IPS-18c (cell line): ENCODE results near the gene AATF.
"Not testable (repeated sequence)": the region's sequence is repeated elsewhere in the genome, so short reads cannot be mapped to it uniquely, and the experiment has no call there.

Source experiments
- H3K4me3 ChIP-seq: 2 replicates; pipeline ENCODE4 v1.7.0; 2013; ENCODE audit warnings: low read depth, mild to moderate bottlenecking, low read length, moderate library complexity; ENCODE audit not compliant: insufficient read depth
- H3K9me3 ChIP-seq: one replicate; pipeline ENCODE4 v1.6.1; 2013; ENCODE audit warnings: mild to moderate bottlenecking, low read length, moderate library complexity; ENCODE audit not compliant: control insufficient read depth, insufficient read depth

The AATF gene

DNA sequence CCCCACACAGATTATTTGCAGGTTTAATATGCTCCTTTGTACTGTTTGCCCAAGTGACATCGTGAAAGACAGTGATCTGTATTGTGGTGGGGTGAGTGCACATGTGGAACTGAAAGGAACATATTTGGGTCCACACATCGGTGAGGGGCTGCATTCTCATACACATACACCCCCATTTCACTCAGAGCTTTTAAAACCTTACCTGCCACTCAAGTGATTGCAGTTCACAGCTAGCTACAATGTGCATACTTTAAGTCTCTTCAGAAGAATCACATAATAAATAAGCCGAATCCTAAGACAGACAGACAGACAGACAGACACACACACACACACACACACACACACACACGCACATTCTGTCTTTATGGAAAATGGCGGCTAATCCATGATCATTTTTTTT is 102.6 kb downstream of the AATF start:
- H3K9me3 ChIP-seq, result no peaks in the 10 kb centered on the region

GRCh38 chr17:37051833-37052232 is 103.1 kb downstream of the AATF start:
- Histone ChIP-seq H3K4me3 (no peak overlapping the region), H3K9me3 (no peaks in the 10 kb centered on the region)

More for the DNA sequence above, 102.6 kb downstream of the AATF start:
- H3K4me3 ChIP-seq, result no peak overlapping the region

DNA sequence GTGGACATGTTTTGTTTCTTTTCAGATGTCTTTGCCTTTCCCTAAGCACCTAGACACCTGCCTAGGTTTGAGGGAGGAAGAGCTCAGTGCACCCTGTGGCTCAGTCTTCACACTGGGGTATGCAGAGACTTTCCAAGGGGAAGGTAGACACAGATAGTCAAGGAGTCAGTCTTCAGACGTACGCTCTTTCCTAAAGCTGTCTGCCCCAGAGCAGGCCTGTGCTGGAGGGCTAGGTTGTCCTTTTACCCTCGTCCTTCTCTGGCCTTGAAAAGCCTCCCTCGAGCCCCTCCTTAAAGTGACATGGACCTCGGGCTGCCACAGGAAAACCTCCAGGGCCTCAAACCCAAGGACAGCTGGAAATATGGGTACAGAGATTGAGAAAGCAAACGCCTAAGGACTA is 103.7 kb downstream of the AATF start:
- no peak overlapping the region for H3K4me3 ChIP-seq
- no peaks in the 10 kb centered on the region for H3K9me3 ChIP-seq

DNA sequence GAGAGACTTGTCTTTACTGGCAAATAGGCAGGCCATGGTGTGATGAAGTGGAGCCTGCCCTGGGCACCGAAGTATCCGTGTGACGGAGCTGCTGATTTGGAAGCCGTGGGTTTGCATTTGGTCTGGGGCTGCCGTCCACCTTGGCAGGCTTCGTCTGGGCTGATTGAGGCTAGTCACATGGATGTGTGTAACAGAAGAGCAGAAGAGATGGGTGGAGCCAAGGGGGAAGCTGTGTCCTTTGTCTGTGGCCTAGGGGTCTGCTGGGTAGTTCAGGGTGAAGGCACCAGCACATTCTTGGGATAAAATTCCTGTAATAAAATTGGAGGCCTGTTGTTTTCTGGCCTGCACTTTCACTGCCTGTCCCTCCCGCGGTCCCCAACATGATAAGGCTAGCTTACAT is 106.1 kb downstream of the AATF start:
- Histone ChIP-seq H3K4me3 (no peak overlapping the region), H3K9me3 (no peaks in the 10 kb centered on the region)

GRCh38 chr17:37056622-37057021 is 107.9 kb downstream of the AATF start:
- no peaks in the 10 kb centered on the region for H3K9me3 ChIP-seq
- H3K4me3 ChIP-seq, result no peak overlapping the region

DNA sequence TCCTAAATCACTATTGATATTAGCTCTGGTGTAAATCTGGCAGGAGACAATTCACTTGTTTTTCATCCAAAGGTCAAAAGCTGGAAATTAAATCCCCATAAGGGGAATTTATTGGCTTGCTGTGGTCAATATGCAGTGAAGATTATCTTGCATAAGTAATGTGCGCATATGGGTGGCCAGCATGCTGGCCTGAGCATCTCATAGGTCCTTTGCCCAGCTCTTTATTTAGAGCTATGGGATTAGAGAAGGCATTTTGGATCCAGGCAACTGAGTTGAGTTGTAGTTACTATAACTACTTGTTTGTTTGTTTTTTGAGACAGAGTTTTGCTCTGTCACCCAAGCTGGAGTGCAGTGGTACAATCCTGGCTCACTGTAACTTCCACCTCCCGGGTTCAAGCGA is 110.7 kb downstream of the AATF start:
- no peak overlapping the region for H3K4me3 ChIP-seq
- no peaks in the 10 kb centered on the region for H3K9me3 ChIP-seq

GRCh38 chr17:37060094-37060493 is 111.3 kb downstream of the AATF start:
- no peak overlapping the region for H3K4me3 ChIP-seq
- H3K9me3 ChIP-seq, result no peaks in the 10 kb centered on the region

DNA sequence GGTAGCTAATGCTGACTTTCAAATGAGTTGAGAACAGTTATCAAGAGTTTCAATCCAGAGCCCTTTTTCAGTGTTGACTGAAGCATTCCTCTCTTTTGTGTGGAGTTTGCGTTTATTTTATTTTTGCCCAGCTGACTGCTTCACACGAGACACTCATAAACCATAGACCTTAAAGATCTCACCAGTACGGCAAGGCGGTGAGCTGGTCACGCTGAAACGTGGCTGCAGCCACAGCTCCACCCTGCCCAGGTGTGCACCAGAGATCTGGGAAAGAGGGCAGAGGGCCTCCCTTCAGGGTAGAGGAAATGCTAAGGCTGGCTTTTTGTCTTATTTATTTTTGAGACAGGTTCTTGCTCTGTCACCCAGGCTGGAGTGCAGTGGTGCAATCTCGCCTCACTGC is 112.2 kb downstream of the AATF start:
- Histone ChIP-seq H3K9me3 (no peaks in the 10 kb centered on the region), H3K4me3 (no peak overlapping the region)

DNA sequence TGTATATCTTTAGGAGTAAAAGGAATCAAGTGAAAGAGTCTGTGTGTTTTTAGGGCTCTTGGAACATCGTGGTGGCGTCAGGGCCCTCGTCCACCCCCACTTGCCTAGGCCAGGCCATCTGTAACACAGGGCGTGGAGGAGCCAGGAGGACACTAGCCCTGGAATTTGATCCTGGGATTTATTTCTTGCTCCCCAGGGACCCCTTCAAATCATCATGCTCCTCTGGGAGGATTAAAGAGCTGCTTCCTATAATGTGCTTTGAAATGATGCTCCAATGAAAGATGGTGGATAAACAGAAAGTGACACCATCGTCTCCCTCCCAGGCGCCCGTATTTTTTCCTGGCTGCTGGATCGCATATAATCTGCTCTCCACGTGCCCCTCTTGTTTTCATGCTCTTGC is 113.3 kb downstream of the AATF start:
- Histone ChIP-seq H3K9me3 (no peaks in the 10 kb centered on the region), H3K4me3 (no peak overlapping the region)

DNA sequence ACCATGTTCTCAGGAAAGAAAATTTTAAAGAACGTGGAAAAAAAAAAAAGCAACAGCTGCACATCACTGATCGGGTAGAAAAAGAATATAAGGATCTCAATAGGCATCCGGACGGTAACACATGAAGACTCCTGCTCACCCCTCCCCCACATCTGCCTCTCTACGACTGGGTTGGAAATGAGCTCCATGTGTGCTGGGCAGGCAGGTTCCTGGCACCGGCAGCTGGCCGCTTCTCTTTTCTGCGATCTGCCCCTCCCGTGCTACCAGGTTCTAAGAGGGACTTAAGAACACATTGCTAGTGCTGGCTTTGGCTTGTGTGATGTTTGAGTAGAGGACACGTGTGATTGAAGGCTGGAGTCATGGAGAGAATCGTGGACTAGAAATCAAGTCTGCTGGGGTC is 115.5 kb downstream of the AATF start:
- no peaks in the 10 kb centered on the region for H3K9me3 ChIP-seq
- H3K4me3 ChIP-seq, result no peak overlapping the region

GRCh38 chr17:37064956-37065355 is 116.2 kb downstream of the AATF start:
- no peaks in the 10 kb centered on the region for H3K9me3 ChIP-seq

GRCh38 chr17:37065486-37066321 is 117.0 kb downstream of the AATF start:
- H3K9me3 ChIP-seq, result no peaks in the 10 kb centered on the region
- H3K4me3 ChIP-seq, result no peak overlapping the region

More at GRCh38 chr17:37064956-37065355, 116.2 kb downstream of the AATF start:
- H3K4me3 ChIP-seq, result no peak overlapping the region

DNA sequence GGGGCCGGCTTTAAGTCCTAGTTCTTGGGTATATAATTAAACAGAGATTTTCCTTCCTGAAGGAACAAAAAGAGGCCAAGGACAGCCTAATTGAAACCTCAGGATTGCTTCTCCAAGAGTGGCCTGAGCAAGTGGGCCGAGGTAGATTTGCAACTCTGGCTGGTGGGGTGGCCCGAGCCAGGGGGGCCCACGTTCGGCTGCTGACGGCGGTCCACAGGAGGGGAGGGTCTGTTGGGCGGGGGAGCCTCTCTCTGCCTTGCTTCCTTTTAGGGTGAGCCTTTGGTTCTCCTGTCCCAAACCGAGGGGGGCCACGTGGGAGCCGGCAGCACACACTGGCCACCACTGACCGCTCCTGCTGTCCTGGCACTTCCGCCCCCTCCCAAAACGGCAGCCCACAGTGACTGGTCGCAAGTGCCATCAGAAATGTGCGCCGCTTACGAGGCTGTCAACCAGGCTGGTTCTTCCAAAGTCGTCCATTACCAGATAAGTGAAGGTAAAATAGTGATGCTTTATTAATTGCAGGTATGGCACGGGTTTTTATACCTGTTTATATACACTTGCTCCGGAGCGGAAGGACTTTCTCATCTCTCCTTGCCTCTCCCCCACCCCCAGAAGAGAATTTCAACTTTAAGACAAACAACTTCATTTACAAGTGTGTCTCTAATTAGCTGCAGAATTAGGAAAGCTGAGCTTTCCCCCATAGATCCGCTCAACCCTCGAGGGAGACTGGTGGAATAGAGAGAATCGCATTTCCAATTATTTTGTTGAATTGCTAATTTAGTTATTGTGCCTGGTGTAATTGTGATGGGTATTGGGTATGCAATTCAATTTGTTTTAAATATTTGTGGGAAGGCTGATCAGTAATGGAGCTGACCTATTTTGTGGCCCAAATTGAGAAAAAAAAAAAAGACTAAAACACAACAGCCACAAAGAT is 117.8 kb downstream of the AATF start:
- no peak overlapping the region for H3K4me3 ChIP-seq

DNA sequence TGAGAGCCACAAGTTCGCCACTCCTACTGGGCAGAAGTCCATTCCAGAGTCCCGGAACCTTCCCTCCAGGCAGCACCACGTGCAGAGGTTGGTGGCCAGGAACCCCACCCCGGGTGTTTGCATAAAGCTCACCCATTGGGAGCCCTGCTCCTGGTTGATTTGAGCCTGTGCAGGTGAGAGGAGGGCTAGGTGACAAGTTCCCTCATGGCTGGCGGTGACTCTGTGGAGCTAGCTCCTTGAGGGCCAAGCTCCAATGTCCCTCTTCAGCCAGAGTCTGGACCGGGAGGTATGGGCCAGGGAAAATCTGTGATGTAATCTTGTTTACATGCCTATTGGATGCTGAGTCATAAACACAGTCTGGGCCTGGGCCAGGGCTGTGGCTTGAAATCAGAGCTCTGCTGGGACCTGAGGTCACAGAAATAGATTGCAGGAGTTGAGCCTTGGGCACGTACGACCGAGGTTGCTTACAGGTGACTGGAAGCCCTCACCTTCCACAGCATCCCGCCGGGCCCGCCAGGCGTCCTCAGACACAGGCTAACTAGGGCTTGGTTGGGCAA is 118.9 kb downstream of the AATF start:
- no peak overlapping the region for H3K4me3 ChIP-seq
- H3K9me3 ChIP-seq, result no peaks in the 10 kb centered on the region

More for the DNA sequence above, 117.8 kb downstream of the AATF start:
- H3K9me3 ChIP-seq, result no peaks in the 10 kb centered on the region

GRCh38 chr17:37068266-37068665 is 119.5 kb downstream of the AATF start:
- H3K9me3 ChIP-seq, result no peaks in the 10 kb centered on the region
- H3K4me3 ChIP-seq, result no peak overlapping the region

- Histone ChIP-seq H3K9me3 (no peaks in the 10 kb centered on the region), H3K4me3 (no peak overlapping the region)
Measured at GRCh38 chr17:37069087-37069486, 120.3 kb downstream of the AATF start.

DNA sequence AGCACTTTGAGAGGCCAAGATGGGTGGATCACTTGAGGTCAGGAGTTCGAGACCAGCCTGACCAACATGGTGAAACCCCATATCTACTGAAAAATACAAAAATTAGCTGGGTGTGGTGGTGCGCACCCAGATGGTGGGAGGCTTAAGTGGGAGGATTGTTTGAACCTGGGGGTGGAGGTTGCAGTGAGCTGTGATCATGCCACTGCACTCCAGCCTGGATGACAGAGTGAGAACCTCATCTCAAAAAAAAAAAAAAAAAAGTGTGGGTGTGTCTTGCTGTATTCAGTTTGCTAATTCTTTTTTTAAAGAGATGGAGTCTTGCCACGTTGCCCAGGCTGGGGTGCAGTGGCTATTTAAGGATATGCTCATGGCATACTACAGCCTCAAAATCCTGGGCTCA is 124.7 kb downstream of the AATF start:
- not testable (repeated sequence) for H3K9me3 ChIP-seq, H3K4me3 ChIP-seq
